Measurements from ENCODE around the gene MTMR11. TPM values are rescaled to one million over a fixed set of nuclear protein-coding genes. Genes with fewer than 3 reads are reported as not detected.

The MTMR11 gene
- total and polyA plus RNA-seq, 9 of the 15 experiments (the other 6 are each of a cell fraction or from before 2014, with no cell fraction given) = 0.09 to 1.6 (median 0.51) TPM

DNA sequence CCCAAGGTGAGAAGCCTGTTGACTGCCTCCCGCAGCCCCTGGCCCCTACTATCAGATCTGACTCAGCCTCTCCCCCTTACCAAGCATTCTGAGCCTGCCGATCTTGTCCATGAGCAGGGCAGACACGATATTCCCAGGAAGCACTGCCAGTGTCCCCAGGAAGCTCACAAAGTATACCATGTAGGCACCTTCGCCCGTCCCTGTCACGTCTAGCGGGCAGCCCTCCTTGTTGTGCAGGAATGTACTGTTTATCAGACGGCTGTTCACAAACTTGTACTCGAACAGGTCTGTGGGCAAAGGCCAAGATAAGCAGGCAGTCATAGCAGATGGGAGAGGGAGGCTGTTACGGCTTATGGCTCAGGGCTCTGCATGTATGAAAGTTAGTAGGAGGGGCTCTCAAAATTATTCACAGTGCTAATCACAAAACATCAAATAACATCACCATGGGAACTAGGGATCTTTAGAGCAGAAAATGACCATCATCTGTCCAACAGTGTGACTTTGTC, 30.1 kb downstream of the MTMR11 start (continued):
- TF ChIP-seq, protein P1, sequence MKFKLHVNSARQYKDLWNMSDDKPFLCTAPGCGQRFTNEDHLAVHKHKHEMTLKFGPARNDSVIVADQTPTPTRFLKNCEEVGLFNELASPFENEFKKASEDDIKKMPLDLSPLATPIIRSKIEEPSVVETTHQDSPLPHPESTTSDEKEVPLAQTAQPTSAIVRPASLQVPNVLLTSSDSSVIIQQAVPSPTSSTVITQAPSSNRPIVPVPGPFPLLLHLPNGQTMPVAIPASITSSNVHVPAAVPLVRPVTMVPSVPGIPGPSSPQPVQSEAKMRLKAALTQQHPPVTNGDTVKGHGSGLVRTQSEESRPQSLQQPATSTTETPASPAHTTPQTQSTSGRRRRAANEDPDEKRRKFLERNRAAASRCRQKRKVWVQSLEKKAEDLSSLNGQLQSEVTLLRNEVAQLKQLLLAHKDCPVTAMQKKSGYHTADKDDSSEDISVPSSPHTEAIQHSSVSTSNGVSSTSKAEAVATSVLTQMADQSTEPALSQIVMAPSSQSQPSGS (CRISPR knock-in tag; IDR thresholded peaks at IDR 0.05) = no peak
- TF ChIP-seq GABPB1 (CRISPR knock-in tag; IDR thresholded peaks at IDR 0.05) (no peak), E2F3 (CRISPR knock-in tag; IDR thresholded peaks at IDR 0.05) (no peak), PTBP1 (IDR thresholded peaks at IDR 0.05; ENCODE audit: low read depth, low read length) (no peak), TRIM24 (IDR thresholded peaks at IDR 0.05) (peak in 1 of 2 experiments; percentile 62; a peak in 1 of 4 replicates), TCF3 (CRISPR knock-in tag; IDR thresholded peaks at IDR 0.05) (peak; percentile 44; the same call in 1 of the 2 replicates), KLF16 (IDR thresholded peaks at IDR 0.05) (no peak), SP1 (CRISPR knock-in tag; IDR thresholded peaks at IDR 0.05) (0 out of 2 replicates have a peak, but pooled peaks have one; percentile 25), CCNT2 (IDR thresholded peaks at IDR 0.05; ENCODE audit: borderline replicate concordance, extremely low read depth, insufficient read length, low read depth, low read length) (no peak), HMG20B (CRISPR knock-in tag; IDR thresholded peaks at IDR 0.05) (no peak), ZNF121 (CRISPR knock-in tag; conservative IDR thresholded peaks at IDR 0.05) (no peak), TSC22D4 (tag; IDR thresholded peaks at IDR 0.05) (no peak), CTBP1 (IDR thresholded peaks at IDR 0.05; ENCODE audit: borderline replicate concordance) (peak; percentile 71; the same call in 1 of the 2 replicates), SIRT6 (IDR thresholded peaks at IDR 0.05; ENCODE audit: low read depth, low read length) (no peak), ZNF217 (CRISPR knock-in tag; IDR thresholded peaks at IDR 0.05) (no peak)
- TF ChIP-seq, protein P2, sequence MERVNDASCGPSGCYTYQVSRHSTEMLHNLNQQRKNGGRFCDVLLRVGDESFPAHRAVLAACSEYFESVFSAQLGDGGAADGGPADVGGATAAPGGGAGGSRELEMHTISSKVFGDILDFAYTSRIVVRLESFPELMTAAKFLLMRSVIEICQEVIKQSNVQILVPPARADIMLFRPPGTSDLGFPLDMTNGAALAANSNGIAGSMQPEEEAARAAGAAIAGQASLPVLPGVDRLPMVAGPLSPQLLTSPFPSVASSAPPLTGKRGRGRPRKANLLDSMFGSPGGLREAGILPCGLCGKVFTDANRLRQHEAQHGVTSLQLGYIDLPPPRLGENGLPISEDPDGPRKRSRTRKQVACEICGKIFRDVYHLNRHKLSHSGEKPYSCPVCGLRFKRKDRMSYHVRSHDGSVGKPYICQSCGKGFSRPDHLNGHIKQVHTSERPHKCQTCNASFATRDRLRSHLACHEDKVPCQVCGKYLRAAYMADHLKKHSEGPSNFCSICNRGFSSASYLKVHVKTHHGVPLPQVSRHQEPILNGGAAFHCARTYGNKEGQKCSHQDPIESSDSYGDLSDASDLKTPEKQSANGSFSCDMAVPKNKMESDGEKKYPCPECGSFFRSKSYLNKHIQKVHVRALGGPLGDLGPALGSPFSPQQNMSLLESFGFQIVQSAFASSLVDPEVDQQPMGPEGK (CRISPR knock-in tag; IDR thresholded peaks at IDR 0.05; ENCODE audit: borderline replicate concordance) = no peak
- TF ChIP-seq, protein P3, sequence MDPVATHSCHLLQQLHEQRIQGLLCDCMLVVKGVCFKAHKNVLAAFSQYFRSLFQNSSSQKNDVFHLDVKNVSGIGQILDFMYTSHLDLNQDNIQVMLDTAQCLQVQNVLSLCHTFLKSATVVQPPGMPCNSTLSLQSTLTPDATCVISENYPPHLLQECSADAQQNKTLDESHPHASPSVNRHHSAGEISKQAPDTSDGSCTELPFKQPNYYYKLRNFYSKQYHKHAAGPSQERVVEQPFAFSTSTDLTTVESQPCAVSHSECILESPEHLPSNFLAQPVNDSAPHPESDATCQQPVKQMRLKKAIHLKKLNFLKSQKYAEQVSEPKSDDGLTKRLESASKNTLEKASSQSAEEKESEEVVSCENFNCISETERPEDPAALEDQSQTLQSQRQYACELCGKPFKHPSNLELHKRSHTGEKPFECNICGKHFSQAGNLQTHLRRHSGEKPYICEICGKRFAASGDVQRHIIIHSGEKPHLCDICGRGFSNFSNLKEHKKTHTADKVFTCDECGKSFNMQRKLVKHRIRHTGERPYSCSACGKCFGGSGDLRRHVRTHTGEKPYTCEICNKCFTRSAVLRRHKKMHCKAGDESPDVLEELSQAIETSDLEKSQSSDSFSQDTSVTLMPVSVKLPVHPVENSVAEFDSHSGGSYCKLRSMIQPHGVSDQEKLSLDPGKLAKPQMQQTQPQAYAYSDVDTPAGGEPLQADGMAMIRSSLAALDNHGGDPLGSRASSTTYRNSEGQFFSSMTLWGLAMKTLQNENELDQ (CRISPR knock-in tag; IDR thresholded peaks at IDR 0.05; ENCODE audit: borderline replicate concordance) = no peak
- TF ChIP-seq, protein P4, sequence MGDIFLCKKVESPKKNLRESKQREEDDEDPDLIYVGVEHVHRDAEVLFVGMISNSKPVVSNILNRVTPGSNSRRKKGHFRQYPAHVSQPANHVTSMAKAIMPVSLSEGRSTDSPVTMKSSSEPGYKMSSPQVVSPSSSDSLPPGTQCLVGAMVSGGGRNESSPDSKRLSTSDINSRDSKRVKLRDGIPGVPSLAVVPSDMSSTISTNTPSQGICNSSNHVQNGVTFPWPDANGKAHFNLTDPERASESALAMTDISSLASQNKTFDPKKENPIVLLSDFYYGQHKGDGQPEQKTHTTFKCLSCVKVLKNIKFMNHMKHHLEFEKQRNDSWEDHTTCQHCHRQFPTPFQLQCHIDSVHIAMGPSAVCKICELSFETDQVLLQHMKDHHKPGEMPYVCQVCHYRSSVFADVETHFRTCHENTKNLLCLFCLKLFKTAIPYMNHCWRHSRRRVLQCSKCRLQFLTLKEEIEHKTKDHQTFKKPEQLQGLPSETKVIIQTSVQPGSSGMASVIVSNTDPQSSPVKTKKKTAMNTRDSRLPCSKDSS (IDR thresholded peaks at IDR 0.05; ENCODE audit: low read depth, partially characterized antibody) = no peak
- TF ChIP-seq, protein P5, sequence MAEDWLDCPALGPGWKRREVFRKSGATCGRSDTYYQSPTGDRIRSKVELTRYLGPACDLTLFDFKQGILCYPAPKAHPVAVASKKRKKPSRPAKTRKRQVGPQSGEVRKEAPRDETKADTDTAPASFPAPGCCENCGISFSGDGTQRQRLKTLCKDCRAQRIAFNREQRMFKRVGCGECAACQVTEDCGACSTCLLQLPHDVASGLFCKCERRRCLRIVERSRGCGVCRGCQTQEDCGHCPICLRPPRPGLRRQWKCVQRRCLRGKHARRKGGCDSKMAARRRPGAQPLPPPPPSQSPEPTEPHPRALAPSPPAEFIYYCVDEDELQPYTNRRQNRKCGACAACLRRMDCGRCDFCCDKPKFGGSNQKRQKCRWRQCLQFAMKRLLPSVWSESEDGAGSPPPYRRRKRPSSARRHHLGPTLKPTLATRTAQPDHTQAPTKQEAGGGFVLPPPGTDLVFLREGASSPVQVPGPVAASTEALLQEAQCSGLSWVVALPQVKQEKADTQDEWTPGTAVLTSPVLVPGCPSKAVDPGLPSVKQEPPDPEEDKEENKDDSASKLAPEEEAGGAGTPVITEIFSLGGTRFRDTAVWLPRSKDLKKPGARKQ (CRISPR knock-in tag; IDR thresholded peaks at IDR 0.05) = no peak

All from K562 (cell line).